PC-9 (cell line): ENCODE measurements around the gene ZNF284. TPM values are rescaled to one million over a fixed set of nuclear protein-coding genes. Genes with fewer than 3 reads are reported as not detected.

ENCODE experiments used
- Bru-seq: library from RNA; stranded (reverse); fragments of 400-500 nt; gene quantifications from one replicate; lab custom pipeline; 2021; lab: Mats Ljungman, UMichigan
- BruChase-seq, 2 experiments: library from RNA; stranded (reverse); fragments of 400-500 nt; gene quantifications; one replicate each; lab custom pipeline; 2021; lab: Mats Ljungman, UMichigan
- BruUV-seq: library from RNA; stranded (reverse); fragments of 400-500 nt; replicated peaks from 2 replicates; lab custom pipeline; 2021; lab: Mats Ljungman, UMichigan
- CTCF ChIA-PET: fragments of 300-600 bp; sonication (Branson Sonifier 250); formaldehyde crosslinking; loops from one replicate; lab custom pipeline; 2022; ENCODE audit warnings: antibody characterized with exemption; lab: Charles Lee
- POLR2A ChIA-PET: fragments of 300-600 bp; sonication (Branson Sonifier 250); formaldehyde crosslinking; loops from one replicate; lab custom pipeline; 2022; ENCODE audit warnings: antibody characterized with exemption; ENCODE audit not compliant: unreplicated experiment; lab: Charles Lee
- DNase-seq, 2 experiments: peaks; one replicate each; pipeline versions ENCODE4 v3.0.0 to v3.0.0-alpha.2; 2015 to 2022; ENCODE audit warnings: mixed read lengths in 1 of 2
- H2AFZ ChIP-seq: fragments of 200-600 bp; sonication (generic); 2 replicates; pipeline ENCODE4 v1.8.1; 2017; ENCODE audit warnings: antibody characterized with exemption
- H3F3A ChIP-seq: fragments of 200-600 bp; sonication (generic); 2 replicates; pipeline ENCODE4 v1.8.1; 2017; ENCODE audit warnings: antibody characterized with exemption, mild to moderate bottlenecking, low read depth; ENCODE audit not compliant: insufficient read depth
- H3K27ac ChIP-seq: fragments of 200-600 bp; sonication (generic); 2 replicates; pipeline ENCODE4 v1.6.1; 2016; ENCODE audit warnings: mixed run types
- H3K27me3 ChIP-seq: fragments of 200-600 bp; sonication (generic); 2 replicates; pipeline ENCODE4 v1.6.1; 2016; ENCODE audit warnings: low read depth, mixed run types; ENCODE audit not compliant: insufficient read depth
- H3K36me3 ChIP-seq: fragments of 200-600 bp; sonication (generic); 2 replicates; pipeline ENCODE4 v1.6.1; 2016; ENCODE audit warnings: low read depth, mixed run types
- H3K4me1 ChIP-seq: fragments of 200-600 bp; sonication (generic); replicated peaks from 2 replicates; pipeline ENCODE4 v1.6.1; 2016; ENCODE audit warnings: mixed run types; ENCODE audit not compliant: insufficient read depth
- H3K4me2 ChIP-seq: fragments of 200-600 bp; sonication (generic); 2 replicates; pipeline ENCODE4 v1.6.1; 2017; ENCODE audit warnings: mixed run types
- H3K4me3 ChIP-seq: fragments of 200-600 bp; sonication (generic); 2 replicates; pipeline ENCODE4 v1.6.1; 2016; ENCODE audit warnings: mixed run types
- H3K79me2 ChIP-seq: fragments of 200-600 bp; sonication (generic); 2 replicates; pipeline ENCODE4 v1.6.1; 2017; ENCODE audit warnings: low read depth, mixed run types
- H3K9me2 ChIP-seq: fragments of 200-600 bp; sonication (generic); 2 replicates; pipeline ENCODE4 v1.8.1; 2017; ENCODE audit warnings: mild to moderate bottlenecking; ENCODE audit not compliant: insufficient read depth
- H3K9me3 ChIP-seq: fragments of 200-600 bp; sonication (generic); 2 replicates; pipeline ENCODE4 v1.8.1; 2016; ENCODE audit warnings: low read depth; ENCODE audit not compliant: insufficient read depth
- H4K20me1 ChIP-seq: fragments of 200-600 bp; sonication (generic); 2 replicates; pipeline ENCODE4 v1.8.1; 2017; ENCODE audit not compliant: insufficient read depth
- CTCF ChIP-seq: fragments of 200-600 bp; sonication (generic); conservative IDR thresholded peaks from 2 replicates; pipeline ENCODE4 v1.6.1; 2017; ENCODE audit warnings: mixed run types, antibody characterized with exemption, mild to moderate bottlenecking, moderate library complexity
- EZH2 ChIP-seq: fragments of 200-600 bp; sonication (generic); IDR thresholded peaks from 2 replicates; pipeline ENCODE4 v1.8.0; 2017; ENCODE audit warnings: antibody characterized with exemption, low read depth
- intact Hi-C: fragments of 100-400 bp; cut with micrococcal nuclease; formaldehyde crosslinking; loops from one replicate; pipeline ENCODE4 v1.10.0; 2022; ENCODE audit not compliant: unreplicated experiment
- long read RNA-seq: library from polyadenylated mRNA; stranded (forward); transcript quantifications from one replicate; pipeline ENCODE4 v2.0.0, GENCODE V29; 2022
- total RNA-seq: library from RNA; stranded (reverse); gene quantifications from 2 replicates; pipeline ENCODE4 v1.2.3, GENCODE V29; 2021

ZNF284 gene
- total RNA-seq (1.9 and 2.0 TPM in 2 replicates), Bru-seq, nascent RNA (percentile 46 among the genes with signal in this experiment), BruChase-seq, experiment 1, labeled RNA remaining after a 2-hour chase (percentile 79 among the genes with signal in this experiment), BruChase-seq, experiment 2, labeled RNA remaining after a 6-hour chase (percentile 68 among the genes with signal in this experiment)
- long read RNA-seq, partial matches to known transcripts = 0 of 1 reads
- long read RNA-seq, other reads (novel, unspliced or antisense) = 1 of 1 reads

GRCh38 chr19:44071824-44072542 lies at the start of gene ZNF284:
ZNF284 (plus strand) TSS chr19:44072159; CDS start chr19:44076390, 4,231 bp downstream.
- CTCF ChIA-PET = no interaction called here

GRCh38 chr19:44024900-44025216 lies 47.1 kb upstream of the ZNF284 start:
- POLR2A ChIA-PET = interaction anchor here (0.6 kb wide), 1 partner anchor 198 kb away, joined by 3 read pairs; the partner anchor contains the start of gene ZNF283
- intact Hi-C loops = loop anchor here (1.0 to 2.0 kb wide), 4 partner anchors 23 to 88 kb away; partner anchors contain the start of genes ZNF224, ZNF225 and ZNF230
- CTCF ChIA-PET = no interaction called here

More at GRCh38 chr19:44071824-44072542, at the start of gene ZNF284:
- H3K4me2 ChIP-seq = peak within 1 kb of the TSS; percentile 77
- intact Hi-C loops = loop anchor here (2.0 kb wide), 1 partner anchor 19 kb away; the partner anchor contains the start of gene ZNF223
- H3K9me3 ChIP-seq = peaks cover 37% of the 10 kb centered on the region
- peak within 1 kb of the TSS; percentile 17; the same call in 1 of the 2 replicates for H3K27ac ChIP-seq
- peak; percentile 84 to 88 for DNase-seq
- POLR2A ChIA-PET = no interaction called here
- peaks cover 10% of the 10 kb centered on the region for H3K36me3 ChIP-seq
- TSS peak; percentile 62 for BruUV-seq
- no peaks in the 10 kb centered on the region for H3F3A ChIP-seq
- no peaks in the 10 kb centered on the region for H3K9me2 ChIP-seq
- TF ChIP-seq EZH2 (no peak), CTCF (no peak)
- H3K27me3 ChIP-seq = no peaks in the 10 kb centered on the region
- peak within 1 kb of the TSS; percentile 97 for H2AFZ ChIP-seq
- no peaks in the 10 kb centered on the region for H4K20me1 ChIP-seq
- peaks cover 7% of the 10 kb centered on the region; the same call in 1 of the 2 replicates for H3K4me1 ChIP-seq
- peaks cover 7% of the 10 kb centered on the region; the same call in 1 of the 2 replicates for H3K79me2 ChIP-seq
- peak within 1 kb of the TSS; percentile 70 for H3K4me3 ChIP-seq

More at GRCh38 chr19:44024900-44025216, 47.1 kb upstream of the ZNF284 start:
- BruUV-seq = no TSS peak
- Histone ChIP-seq H2AFZ (peak overlapping the region; percentile 99), H3K36me3 (peaks cover 12% of the 10 kb centered on the region), H4K20me1 (no peaks in the 10 kb centered on the region), H3K79me2 (no peaks in the 10 kb centered on the region), H3K4me3 (peak overlapping the region; percentile 84), H3K4me1 (peaks cover 13% of the 10 kb centered on the region), H3K9me3 (peaks cover 7% of the 10 kb centered on the region), H3K9me2 (no peaks in the 10 kb centered on the region), H3K4me2 (peak overlapping the region; percentile 77), H3K27me3 (no peaks in the 10 kb centered on the region), H3F3A (no peaks in the 10 kb centered on the region), H3K27ac (no peak overlapping the region)
- TF ChIP-seq EZH2 = no peak
- TF ChIP-seq CTCF = no peak
- no peak for DNase-seq
